Measurements from ENCODE around the gene LMBR1.
"Not testable (repeated sequence)": the region's sequence is repeated elsewhere in the genome, so short reads cannot be mapped to it uniquely, and the experiment has no call there.

The LMBR1 gene

DNA sequence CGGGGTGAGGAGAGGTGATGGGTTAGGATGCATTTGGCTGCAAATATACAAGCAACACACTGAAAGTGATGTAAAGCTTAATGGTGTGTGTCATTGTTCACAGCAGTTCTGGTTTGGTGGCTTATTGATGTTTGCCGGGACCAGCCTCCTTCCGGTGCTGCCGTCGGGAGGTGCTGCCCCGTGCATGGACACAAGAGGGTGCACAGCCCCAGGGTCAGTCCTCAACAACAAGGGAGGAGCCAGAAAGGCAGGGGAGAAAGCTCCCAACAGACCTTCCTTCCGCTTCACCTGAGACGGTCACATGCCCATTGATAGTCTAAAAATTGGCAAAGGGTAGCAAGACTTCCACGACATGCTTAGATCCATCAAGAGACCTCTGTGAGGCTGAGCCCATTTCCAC, 242.9 kb downstream of the LMBR1 start:
- no peak for DNase-seq

DNA sequence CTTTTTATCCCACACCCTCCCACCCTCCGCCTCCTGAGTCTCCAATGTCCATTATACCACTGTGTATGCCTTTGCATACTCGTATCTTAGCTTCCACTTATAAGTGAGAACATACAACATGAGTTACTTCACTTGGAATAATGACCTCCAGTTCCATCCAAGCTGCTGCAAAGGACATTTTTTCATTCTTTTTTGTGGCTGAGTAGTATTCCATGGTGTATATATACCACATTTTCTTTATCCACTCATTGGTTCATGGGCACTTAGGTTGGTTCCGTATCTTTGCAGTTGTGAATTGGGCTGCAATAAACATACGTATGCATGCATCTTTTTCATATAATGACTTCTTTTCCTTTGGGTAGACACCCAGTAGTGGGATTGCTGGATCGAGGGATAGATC, 245.7 kb downstream of the LMBR1 start:
- not testable (repeated sequence) for DNase-seq

DNA sequence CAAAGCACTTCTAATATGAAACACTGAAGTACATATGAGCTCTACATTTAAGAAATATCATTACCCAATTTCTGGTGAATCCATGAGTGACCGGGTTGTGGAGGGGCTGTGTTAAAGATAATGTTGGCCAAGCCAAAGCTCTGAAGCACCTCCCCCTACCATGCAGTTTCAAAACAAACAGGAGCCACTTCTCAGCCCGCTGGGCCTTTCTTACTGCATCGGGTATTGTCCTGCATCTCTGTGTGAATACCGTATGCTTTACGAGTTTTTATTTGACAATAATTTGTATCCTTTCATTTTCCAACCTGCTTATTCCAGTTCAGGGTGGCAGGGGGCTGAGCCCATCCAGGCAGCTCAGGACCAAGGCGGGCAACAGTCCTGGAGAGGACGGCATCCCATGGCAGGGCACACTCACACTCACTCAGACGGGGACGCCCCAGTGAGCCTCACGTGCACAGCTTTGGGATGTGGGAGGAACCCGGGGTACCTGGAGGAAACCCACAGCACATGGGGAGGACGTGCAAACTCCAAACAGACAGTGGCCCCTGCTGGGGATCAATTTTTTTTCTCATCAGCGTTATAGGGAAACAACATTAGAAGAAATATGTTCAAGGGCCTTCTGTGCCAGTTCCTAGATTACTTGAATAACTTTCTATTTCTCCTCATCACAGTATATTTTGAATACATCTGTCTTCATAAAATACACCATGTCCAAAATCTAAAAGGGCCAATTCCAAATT, 250.5 kb downstream of the LMBR1 start:
- no peak for DNase-seq

DNA sequence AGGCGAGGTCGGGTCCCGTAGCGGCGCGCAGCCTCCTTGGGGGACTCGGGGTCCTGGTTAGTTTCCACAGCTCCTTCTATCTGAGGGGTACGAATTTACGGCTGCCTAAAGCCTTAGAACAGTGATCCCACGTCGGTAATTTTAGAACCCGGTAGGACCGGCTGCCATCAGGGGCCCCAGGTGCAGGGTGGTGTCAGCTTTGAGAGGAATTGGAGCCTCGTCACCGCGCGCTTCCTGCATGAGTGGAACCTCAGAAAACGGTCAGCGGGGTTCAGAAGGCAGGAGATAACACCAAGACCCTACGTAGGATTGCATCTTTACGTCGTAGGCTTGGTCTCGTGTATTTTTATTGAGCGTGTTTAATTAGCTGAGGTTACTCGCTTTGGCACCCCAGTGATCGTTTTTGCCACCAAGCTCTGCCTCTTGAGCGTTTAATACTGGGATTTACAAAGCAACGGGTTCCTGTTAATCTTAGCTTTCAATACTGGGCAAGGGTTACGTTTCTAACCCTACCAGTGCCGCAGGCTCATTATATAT, 252.0 kb downstream of the LMBR1 start:
- DNase-seq: peak; percentile 16

DNA sequence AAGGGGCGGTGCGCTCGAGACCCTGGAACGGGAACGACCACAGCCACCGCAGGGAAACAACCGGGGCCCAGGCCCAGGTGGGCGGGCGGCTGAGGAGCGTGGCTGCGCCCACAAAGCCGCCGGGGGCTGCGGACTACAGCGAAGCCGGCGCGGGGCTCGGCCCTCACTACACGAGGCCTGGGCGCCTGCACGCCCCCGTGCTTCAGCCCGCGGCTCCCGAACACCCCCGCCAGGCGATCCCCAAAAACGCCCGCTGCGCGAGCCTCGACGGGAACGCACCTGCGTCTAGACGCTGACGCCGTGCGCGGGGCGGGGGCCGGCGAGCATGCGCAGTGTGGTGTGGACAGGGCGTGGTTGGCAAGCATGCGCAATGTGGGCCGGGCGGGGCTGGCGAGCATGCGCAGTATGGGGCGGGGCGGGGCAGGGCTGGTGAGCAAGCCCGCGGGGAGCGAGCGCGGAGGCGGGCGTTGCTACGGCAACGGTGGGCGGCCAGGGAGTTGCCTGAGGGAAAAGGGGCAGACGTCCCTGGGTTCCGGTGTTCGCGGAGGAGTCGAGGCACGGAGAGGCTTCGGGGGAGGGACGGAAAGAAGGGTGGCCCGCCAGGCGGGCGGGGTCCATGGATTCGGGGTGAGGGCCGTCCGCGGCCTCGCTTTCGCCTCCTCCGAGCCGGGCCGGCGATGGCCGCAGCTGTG, 252.6 kb downstream of the LMBR1 start, which contains the start of gene RNF32:
Gene RNF32 (plus strand): TSS at position 518 of the 692 bp plus-strand sequence. CDS start 3,104 bp downstream, outside the sequence.
- DNase-seq: peak; percentile 87

DNA sequence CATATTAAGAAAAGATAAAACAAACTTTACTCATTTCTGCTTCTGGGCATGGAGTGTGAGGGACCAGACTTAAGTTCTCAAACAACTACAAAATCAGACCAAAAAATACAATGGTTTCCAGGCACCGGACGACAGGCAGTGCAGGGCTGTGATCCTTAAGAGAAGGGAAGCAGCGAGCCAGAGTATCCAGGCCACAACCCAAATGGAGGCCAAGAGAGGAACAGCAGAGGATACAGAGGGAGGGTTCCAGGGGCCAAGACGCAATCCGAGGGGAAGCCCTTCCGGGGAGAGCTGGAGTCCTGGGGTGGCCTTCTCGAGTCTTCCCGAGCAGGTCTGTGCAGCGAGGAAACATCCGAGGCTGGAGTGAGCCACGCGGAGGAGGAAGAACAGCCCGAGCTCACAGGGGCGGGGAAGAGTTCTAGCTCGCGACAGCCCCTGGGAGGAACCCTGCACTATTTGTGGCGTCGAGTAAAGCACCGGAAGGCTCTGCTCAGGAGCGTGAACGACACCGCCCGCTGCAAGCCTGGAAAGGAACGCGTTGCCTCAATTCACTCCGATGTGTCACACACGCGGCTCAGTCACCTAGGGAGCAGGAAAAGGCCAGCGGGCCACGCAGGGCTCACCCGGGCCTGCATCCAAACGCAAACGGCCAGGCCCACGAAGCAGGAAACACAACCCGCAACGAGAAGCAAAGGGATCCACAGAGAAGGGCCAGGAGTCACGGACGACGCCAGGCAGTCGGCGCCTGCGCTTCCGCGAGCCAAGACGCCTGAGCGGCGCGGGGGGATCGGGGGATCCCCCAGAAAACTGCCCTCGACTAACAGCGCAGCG, 253.3 kb downstream of the LMBR1 start:
- peak; percentile 4 for DNase-seq

DNA sequence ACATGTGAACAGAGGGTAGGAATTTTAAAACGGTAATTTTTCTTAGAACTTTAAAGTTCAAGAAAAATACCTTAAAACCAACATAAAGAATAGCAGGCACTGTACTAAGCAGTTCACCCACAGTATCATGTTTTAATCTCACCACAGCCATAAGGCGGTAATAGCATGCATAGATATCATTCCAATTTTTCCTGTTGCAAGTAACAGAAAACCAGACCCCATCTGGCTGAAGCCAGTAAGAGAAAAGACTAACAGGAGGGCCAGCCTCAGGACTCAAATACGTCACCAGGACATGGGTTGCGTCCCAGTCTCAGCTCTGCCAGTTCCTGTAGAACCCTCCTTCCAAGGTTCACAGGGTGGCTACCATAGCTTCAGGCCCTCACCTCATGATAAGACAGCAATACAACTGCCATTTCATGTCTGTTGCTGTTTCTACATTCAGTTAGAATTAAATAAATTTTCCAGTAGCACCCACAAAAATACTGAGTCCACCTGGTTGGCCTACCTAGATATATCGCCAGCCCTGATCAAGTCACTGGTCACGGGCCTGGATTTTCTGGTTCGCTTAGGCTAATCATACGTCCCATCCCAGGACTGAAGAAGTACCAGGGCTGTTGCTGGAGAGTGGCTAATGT, 254.4 kb downstream of the LMBR1 start:
- DNase-seq: no peak

DNA sequence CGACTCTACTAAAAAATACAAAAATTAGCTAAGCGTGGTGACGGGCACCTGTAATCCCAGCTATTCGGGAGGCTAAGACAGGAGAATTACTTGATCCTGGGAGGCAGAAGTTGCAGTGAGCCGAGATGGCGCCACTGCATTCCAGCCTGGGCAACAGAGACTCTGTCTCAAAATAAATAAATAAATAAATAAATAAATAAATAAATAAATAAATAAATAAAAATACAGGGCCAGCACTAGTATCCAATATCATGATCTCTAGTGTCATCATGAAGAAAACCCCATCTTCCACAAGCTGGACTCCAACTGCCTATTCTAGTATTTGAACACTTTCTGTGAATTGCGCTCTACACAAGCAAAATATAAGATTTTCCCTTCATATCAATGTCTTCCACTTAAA, 255.9 kb downstream of the LMBR1 start:
- not testable (repeated sequence) for DNase-seq

DNA sequence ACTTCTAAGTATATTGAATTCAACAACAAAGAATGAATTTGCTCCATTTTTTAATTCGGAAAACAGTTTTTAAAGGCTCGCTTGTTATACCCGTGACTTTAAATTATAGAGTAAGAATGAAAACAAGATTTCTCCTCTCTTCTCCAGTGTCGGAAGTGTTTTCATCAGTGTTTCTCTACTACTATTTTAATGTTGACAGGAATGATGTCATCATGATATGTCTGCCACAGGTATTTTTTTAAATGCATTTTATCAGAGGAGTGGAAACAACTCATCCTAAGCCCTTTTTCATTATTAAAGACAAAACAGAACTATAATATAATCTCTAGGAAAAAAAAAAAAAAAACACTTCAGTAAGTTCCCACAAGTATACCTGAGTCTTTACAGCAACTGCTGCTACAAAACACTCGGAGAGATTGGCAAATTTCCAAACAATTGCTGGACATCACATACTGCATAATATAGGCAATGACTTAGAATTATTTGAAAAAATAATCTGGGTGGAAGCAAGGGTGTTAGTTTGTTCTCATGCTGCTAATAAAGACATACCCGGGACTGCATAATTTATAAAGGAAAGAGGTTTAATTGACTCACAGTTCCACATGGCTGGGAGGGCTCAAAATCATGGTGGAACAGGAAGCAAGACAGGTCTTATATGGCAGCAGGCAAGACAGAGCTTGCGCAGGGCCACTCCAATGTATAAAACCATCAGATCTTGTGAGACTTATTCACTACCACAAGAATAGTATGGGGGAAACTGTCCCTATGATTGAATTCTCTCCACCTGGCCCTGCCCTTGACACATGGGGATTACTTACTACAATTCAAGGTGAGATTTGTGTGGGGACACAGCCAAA, 257.2 kb downstream of the LMBR1 start:
- DNase-seq: no peak

DNA sequence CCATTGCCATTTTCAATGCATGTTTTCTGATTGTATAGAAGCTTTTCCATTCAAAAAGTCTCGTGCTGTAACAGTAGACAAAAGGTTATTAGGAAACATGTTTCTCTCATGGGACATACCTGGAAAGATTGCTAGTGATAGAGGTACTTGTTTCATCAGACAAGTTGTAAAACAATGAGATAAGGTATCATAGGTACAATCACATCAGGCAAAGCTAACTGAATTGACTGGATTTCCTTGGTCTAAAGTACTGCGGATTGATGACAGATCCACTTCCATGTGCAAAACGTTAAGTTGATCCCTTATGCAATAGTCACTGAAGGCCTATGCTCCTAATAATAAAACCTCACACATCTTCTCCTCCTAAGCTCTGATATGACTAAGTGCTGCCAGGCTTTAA, 258.9 kb downstream of the LMBR1 start:
- no peak for DNase-seq

DNA sequence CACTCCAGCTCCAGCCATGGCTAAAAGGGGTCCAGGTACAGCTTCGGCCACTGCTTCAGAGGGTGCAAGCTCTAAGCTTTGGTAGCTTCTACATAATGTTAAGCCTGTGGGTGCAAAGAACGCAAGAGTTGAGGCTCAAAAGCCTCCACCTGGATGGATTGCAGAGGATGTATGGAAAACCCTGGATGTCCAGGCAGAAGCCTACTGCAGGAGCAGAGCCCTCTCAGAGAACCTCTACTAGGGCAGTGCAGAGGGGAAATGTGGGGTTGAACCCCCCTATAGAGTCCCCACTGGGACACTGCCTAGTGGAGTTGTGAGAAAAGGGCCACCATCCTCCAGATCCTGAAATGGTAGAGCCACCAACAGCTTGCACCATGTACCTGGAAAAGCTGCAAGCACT, 263.1 kb downstream of the LMBR1 start:
- DNase-seq: no peak

DNA sequence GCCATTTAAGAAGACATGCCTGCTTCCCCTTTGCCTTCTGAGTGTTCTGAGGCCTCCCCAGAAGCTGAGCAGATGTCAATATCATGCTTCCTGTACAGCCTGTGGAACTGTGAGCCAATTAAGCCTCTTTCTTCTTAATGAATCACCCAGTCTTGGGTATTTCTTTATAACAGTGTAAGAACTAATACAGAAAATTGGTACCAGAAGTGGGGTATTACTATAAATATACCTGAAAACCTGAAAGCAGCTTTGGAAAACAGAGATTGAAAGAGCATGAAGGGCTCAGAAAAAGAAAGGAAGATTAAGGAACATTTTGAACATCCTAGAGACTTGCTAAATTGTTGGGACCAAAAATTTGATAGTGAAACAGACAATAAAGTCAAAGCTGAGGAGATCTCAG, 264.4 kb downstream of the LMBR1 start:
- DNase-seq: no peak
